ENCODE measurements around the gene OTC. TPM values are rescaled to one million over a fixed set of nuclear protein-coding genes. Genes with fewer than 3 reads are reported as not detected.

Gene OTC
- total RNA-seq, 1 donor from 2014 or later = 2.7 TPM

- Histone ChIP-seq H3K4me1 (no peaks in the 10 kb centered on the region), H3K27me3 (no peaks in the 10 kb centered on the region), H3K27ac (no peak overlapping the region), H3K9me3 (no peaks in the 10 kb centered on the region), H3K4me3 (no peak overlapping the region), H3K36me3 (no peaks in the 10 kb centered on the region)
- DNase-seq (ENCODE audit: extremely low spot score in 2 of 2) = no peak
- no peak for TF ChIP-seq POLR2AphosphoS5 (IDR thresholded peaks at IDR 0.05; ENCODE audit: insufficient read depth in 1 of 2, low read depth in 1 of 2)
- no peak for TF ChIP-seq CTCF (IDR thresholded peaks at IDR 0.05)
- no peak for TF ChIP-seq POLR2A (IDR thresholded peaks at IDR 0.05)
- intact Hi-C loops (cut with DNase I) = no loop called here
These were observed 4.0 kb downstream of the OTC start for GRCh38 chrX:38356401-38356800.

- Histone ChIP-seq H3K27ac (no peak overlapping the region), H3K4me3 (no peak overlapping the region), H3K9me3 (no peaks in the 10 kb centered on the region), H3K4me1 (no peaks in the 10 kb centered on the region), H3K36me3 (no peaks in the 10 kb centered on the region), H3K27me3 (no peaks in the 10 kb centered on the region)
- TF ChIP-seq CTCF (IDR thresholded peaks at IDR 0.05) (no peak), POLR2A (IDR thresholded peaks at IDR 0.05) (no peak), POLR2AphosphoS5 (IDR thresholded peaks at IDR 0.05; ENCODE audit: insufficient read depth in 1 of 2, low read depth in 1 of 2) (no peak)
- DNase-seq (ENCODE audit: extremely low spot score in 2 of 2) = no peak
- intact Hi-C loops (cut with DNase I) = no loop called here
These were observed 5.6 kb downstream of the OTC start for GRCh38 chrX:38357747-38358673.

GRCh38 chrX:38363046-38363445, 10.6 kb downstream of the OTC start:
- H3K27ac ChIP-seq = no peak overlapping the region
- no peak for DNase-seq (ENCODE audit: extremely low spot score in 2 of 2)
- intact Hi-C loops (cut with DNase I) = no loop called here
- TF ChIP-seq CTCF (IDR thresholded peaks at IDR 0.05) (no peak), POLR2AphosphoS5 (IDR thresholded peaks at IDR 0.05; ENCODE audit: insufficient read depth in 1 of 2, low read depth in 1 of 2) (no peak), POLR2A (IDR thresholded peaks at IDR 0.05) (no peak)
- no peaks in the 10 kb centered on the region for H3K27me3 ChIP-seq
- no peaks in the 10 kb centered on the region for H3K4me1 ChIP-seq
- no peak overlapping the region for H3K4me3 ChIP-seq
- H3K36me3 ChIP-seq = no peaks in the 10 kb centered on the region
- H3K9me3 ChIP-seq = no peaks in the 10 kb centered on the region

GRCh38 chrX:38365954-38366353, 13.6 kb downstream of the OTC start:
- H3K4me1 ChIP-seq = no peaks in the 10 kb centered on the region
- no peak for DNase-seq (ENCODE audit: extremely low spot score in 2 of 2)
- intact Hi-C loops (cut with DNase I) = no loop called here
- no peaks in the 10 kb centered on the region for H3K36me3 ChIP-seq
- TF ChIP-seq POLR2A (IDR thresholded peaks at IDR 0.05) = no peak
- TF ChIP-seq POLR2AphosphoS5 (IDR thresholded peaks at IDR 0.05; ENCODE audit: insufficient read depth in 1 of 2, low read depth in 1 of 2) = no peak
- TF ChIP-seq CTCF (IDR thresholded peaks at IDR 0.05) = no peak
- H3K4me3 ChIP-seq = no peak overlapping the region
- no peaks in the 10 kb centered on the region for H3K9me3 ChIP-seq
- no peak overlapping the region for H3K27ac ChIP-seq
- H3K27me3 ChIP-seq = no peaks in the 10 kb centered on the region

GRCh38 chrX:38368774-38369173, 16.4 kb downstream of the OTC start:
- no peaks in the 10 kb centered on the region for H3K4me1 ChIP-seq

More at GRCh38 chrX:38368774-38369173, 16.4 kb downstream of the OTC start:
- Histone ChIP-seq H3K27ac (no peak overlapping the region), H3K27me3 (no peaks in the 10 kb centered on the region), H3K4me3 (no peak overlapping the region), H3K9me3 (no peaks in the 10 kb centered on the region), H3K36me3 (no peaks in the 10 kb centered on the region)
- intact Hi-C loops (cut with DNase I) = no loop called here
- DNase-seq (ENCODE audit: extremely low spot score in 2 of 2) = no peak
- TF ChIP-seq POLR2A (IDR thresholded peaks at IDR 0.05) (no peak), CTCF (IDR thresholded peaks at IDR 0.05) (no peak), POLR2AphosphoS5 (IDR thresholded peaks at IDR 0.05; ENCODE audit: insufficient read depth in 1 of 2, low read depth in 1 of 2) (no peak)

All from vagina (tissue), 2 donors.